Chondrocyte (in vitro differentiated cells): ENCODE data around the gene CCDC7. TPM values are rescaled to one million over a fixed set of nuclear protein-coding genes. Genes with fewer than 3 reads are reported as not detected.

Experiments
- DNase-seq: peaks from one replicate; pipeline ENCODE4 v3.0.0; 2021; ENCODE audit warnings: mixed read lengths, low spot score
- H3K27ac Mint-ChIP-seq: one replicate; pipeline ENCODE4 v1.8.0; 2021; ENCODE audit warnings: mild to moderate bottlenecking, moderate library complexity, mixed read lengths; ENCODE audit not compliant: unreplicated experiment
- H3K27me3 Mint-ChIP-seq: 2 replicates; pipeline ENCODE4 v1.8.0; 2021; ENCODE audit warnings: low read depth, mixed read lengths
- H3K36me3 Mint-ChIP-seq: 2 replicates; pipeline ENCODE4 v1.8.0; 2021; ENCODE audit warnings: low read depth, mixed read lengths
- H3K4me1 Mint-ChIP-seq: 2 replicates; pipeline ENCODE4 v1.8.0; 2021; ENCODE audit warnings: low read depth, mild to moderate bottlenecking, mixed read lengths
- H3K4me3 Mint-ChIP-seq: one replicate; pipeline ENCODE4 v1.8.0; 2021; ENCODE audit warnings: mild to moderate bottlenecking, moderate library complexity, mixed read lengths; ENCODE audit not compliant: unreplicated experiment
- H3K9me3 Mint-ChIP-seq: 2 replicates; pipeline ENCODE4 v1.8.0; 2021; ENCODE audit warnings: low read depth, mixed read lengths
- total RNA-seq: library from RNA; stranded (reverse); gene quantifications from 3 replicates; pipeline ENCODE4 v1.2.1, GENCODE V29; 2021
- TF ChIP-seq, protein P1 (sequence below): fragments of 200-600 bp; sonication (generic); IDR thresholded peaks from 2 replicates; pipeline ENCODE4 v1.5.0; 2021; ENCODE audit warnings: antibody characterized with exemption, mild to moderate bottlenecking, moderate library complexity

CCDC7 gene
- total RNA-seq, 1 donor from 2014 or later = 7.0 TPM

DNA sequence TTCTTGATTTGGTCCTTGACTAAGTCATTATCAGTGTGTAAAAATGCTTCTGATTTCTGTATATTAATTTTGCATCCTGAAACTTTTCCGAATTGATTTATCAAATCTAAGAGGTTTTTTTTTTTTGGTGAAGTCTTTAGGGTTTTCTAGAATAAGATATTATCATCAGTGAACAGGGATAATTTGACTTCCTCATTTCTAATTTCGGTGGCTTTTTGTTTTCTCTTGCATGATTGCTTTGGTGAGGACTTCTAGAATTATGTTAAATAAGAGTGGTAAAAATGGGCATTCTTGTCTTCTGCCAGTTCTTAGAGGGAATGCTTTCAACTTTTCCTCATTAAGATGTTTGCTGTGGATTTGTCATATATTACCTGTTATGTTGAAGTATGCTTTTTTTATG is 170.5 kb downstream of the CCDC7 start:
- Mint-ChIP-seq H3K9me3 (peaks cover 38% of the 10 kb centered on the region), H3K27me3 (no peaks in the 10 kb centered on the region), H3K27ac (no peak overlapping the region), H3K4me1 (peaks cover 4% of the 10 kb centered on the region), H3K36me3 (peaks cover 28% of the 10 kb centered on the region), H3K4me3 (no peak overlapping the region)
- no peak for DNase-seq
- TF ChIP-seq, protein P1, sequence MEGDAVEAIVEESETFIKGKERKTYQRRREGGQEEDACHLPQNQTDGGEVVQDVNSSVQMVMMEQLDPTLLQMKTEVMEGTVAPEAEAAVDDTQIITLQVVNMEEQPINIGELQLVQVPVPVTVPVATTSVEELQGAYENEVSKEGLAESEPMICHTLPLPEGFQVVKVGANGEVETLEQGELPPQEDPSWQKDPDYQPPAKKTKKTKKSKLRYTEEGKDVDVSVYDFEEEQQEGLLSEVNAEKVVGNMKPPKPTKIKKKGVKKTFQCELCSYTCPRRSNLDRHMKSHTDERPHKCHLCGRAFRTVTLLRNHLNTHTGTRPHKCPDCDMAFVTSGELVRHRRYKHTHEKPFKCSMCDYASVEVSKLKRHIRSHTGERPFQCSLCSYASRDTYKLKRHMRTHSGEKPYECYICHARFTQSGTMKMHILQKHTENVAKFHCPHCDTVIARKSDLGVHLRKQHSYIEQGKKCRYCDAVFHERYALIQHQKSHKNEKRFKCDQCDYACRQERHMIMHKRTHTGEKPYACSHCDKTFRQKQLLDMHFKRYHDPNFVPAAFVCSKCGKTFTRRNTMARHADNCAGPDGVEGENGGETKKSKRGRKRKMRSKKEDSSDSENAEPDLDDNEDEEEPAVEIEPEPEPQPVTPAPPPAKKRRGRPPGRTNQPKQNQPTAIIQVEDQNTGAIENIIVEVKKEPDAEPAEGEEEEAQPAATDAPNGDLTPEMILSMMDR = no peak

DNA sequence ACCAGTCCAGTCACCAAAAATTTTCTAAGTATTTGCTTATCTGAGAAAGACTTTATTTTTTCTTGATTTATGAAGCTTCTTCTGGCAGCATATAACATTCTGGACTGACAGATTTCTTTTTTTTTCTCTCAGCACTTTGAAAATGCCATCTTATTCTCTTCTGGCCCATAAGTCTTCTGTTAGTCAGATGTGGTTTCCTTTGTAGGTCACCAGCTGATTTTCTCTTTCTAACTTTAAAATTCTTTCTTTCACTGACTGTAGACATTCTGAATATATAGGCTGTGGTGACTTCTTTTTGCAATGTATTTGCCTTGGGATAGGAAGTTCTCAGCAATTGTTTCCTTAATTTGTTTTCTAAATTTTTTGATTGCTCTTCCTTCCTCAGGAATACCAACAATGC is 172.5 kb downstream of the CCDC7 start:
- H3K9me3 Mint-ChIP-seq = peaks cover 28% of the 10 kb centered on the region
- H3K36me3 Mint-ChIP-seq = peaks cover 14% of the 10 kb centered on the region
- no peak overlapping the region for H3K27ac Mint-ChIP-seq
- H3K4me3 Mint-ChIP-seq = no peak overlapping the region
- H3K4me1 Mint-ChIP-seq = no peaks in the 10 kb centered on the region
- H3K27me3 Mint-ChIP-seq = no peaks in the 10 kb centered on the region
- DNase-seq = no peak
- TF ChIP-seq, protein P1 = no peak

DNA sequence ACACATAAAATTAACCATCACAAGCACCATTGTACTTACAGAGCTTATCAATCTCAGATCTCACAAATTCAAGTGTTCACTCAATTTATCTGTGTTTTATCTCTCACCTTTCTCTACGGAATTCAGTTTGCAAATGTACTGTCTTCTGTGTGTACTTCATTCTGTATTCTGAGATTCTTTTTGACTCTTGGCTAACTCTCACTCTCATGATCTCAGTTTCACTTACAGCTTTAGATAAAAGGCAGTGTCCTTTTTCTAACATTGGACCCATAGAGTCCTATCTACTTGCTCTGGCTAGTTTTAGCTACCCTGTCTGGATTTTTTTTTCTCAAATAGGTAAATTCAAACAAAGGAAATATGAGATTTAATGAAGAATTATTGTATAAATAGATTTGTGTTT is 176.0 kb downstream of the CCDC7 start:
- DNase-seq = no peak
- Mint-ChIP-seq H3K4me1 (no peaks in the 10 kb centered on the region), H3K27me3 (no peaks in the 10 kb centered on the region), H3K27ac (no peak overlapping the region), H3K36me3 (peaks cover 16% of the 10 kb centered on the region), H3K4me3 (no peak overlapping the region), H3K9me3 (peaks cover 24% of the 10 kb centered on the region)
- TF ChIP-seq, protein P1 = no peak

DNA sequence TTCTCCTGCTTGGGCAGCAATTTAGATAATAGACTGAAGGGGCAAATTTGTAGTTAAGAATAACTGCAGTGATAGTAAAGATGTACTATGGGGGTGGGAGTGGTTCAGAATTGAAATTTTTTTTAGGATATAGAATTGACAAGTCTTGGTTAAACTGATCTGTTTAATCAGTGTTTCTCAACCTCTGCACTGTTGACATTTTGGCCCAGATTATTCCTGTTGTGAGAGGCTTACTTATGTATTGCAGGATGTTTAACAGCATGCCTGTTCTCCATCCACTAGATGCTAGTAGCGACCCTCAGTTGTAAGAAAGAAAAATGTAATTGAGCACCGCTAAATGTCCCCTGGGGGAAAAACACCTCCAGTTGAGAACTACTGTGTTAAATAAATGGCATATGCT is 176.5 kb downstream of the CCDC7 start:
- Mint-ChIP-seq H3K9me3 (peaks cover 28% of the 10 kb centered on the region), H3K4me3 (no peak overlapping the region), H3K27ac (no peak overlapping the region), H3K27me3 (no peaks in the 10 kb centered on the region), H3K36me3 (peaks cover 18% of the 10 kb centered on the region), H3K4me1 (no peaks in the 10 kb centered on the region)
- no peak for DNase-seq
- TF ChIP-seq, protein P1 = no peak

DNA sequence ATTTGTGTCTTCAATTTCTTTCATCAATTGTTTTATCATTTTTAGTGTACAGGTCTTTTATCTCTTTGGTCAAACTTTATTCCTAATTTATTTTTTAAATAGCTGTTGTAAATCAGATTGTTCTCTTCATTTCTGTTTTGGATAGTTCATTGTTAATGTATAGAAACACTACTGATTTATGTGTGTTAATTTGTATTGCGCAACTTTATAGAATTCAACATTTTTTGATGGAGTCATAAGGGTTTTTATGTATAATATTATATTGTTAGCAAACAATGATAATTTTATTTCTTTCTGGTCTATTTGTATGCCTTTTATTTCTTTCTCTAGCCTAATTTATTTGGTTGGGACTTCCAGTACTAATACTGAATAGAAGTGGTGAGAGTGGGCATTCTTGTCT is 181.2 kb downstream of the CCDC7 start:
- TF ChIP-seq, protein P1 = no peak
- no peak overlapping the region for H3K4me3 Mint-ChIP-seq
- H3K36me3 Mint-ChIP-seq = peaks cover 20% of the 10 kb centered on the region
- H3K27me3 Mint-ChIP-seq = no peaks in the 10 kb centered on the region
- no peaks in the 10 kb centered on the region for H3K4me1 Mint-ChIP-seq
- DNase-seq = no peak
- H3K27ac Mint-ChIP-seq = no peak overlapping the region
- peaks cover 28% of the 10 kb centered on the region for H3K9me3 Mint-ChIP-seq
